Breast epithelium (tissue), 4 donors: Measurements from ENCODE around the gene BTBD17. TPM values are rescaled to one million over a fixed set of nuclear protein-coding genes. Genes with fewer than 3 reads are reported as not detected.

Experiments
- DNase-seq, 2 donors: peaks; one replicate each; pipeline ENCODE4 v3.0.0-alpha.2; 2019; ENCODE audit warnings: low spot score in 2 of 2
- H3K27ac ChIP-seq, 2 donors: fragments of 200-600 bp; sonication (generic) in 1 of 2; one replicate each; pipeline ENCODE4 v1.5.1; 2016 to 2019; ENCODE audit warnings: mild to moderate bottlenecking in 1 of 2
- H3K27me3 ChIP-seq, 2 donors: fragments of 200-600 bp; sonication (generic) in 1 of 2; one replicate each; pipeline versions ENCODE4 v1.5.1 to v1.6.0; 2017 to 2019; ENCODE audit warnings: control low read depth in 1 of 2, mild to moderate bottlenecking in 1 of 2
- H3K36me3 ChIP-seq: fragments of 200-600 bp; one replicate; pipeline ENCODE4 v1.5.1; 2019
- H3K4me1 ChIP-seq, 2 donors: fragments of 200-600 bp; sonication (generic); one replicate each; pipeline ENCODE4 v1.5.1; 2016 to 2019; ENCODE audit warnings: control low read depth in 1 of 2
- H3K4me3 ChIP-seq, 3 donors: fragments of 200-600 bp; sonication (generic); 1 replicate in 2 of 3; 2 replicates in 1 of 3; pipeline ENCODE4 v1.5.1; 2016 to 2019; ENCODE audit warnings: mild to moderate bottlenecking in 3 of 3, moderate library complexity in 2 of 3
- H3K9me3 ChIP-seq, 2 donors: fragments of 200-600 bp; sonication (generic) in 1 of 2; one replicate each; pipeline ENCODE4 v1.5.1; 2016 to 2019; ENCODE audit warnings: control low read depth in 1 of 2
- POLR2A ChIP-seq: fragments of 450-650 bp; IDR thresholded peaks from one replicate; pipeline ENCODE4 v1.6.1; 2016; ENCODE audit warnings: antibody characterized with exemption, mild to moderate bottlenecking, moderate library complexity
- POLR2AphosphoS5 ChIP-seq, 3 donors: sonication (generic); formaldehyde crosslinking; IDR thresholded peaks; one replicate each; pipeline ENCODE4 v1.6.1; 2017; ENCODE audit warnings: antibody characterized with exemption in 3 of 3
- intact Hi-C: fragments of 100-400 bp; cut with DNase I; formaldehyde crosslinking; loops from one replicate; pipeline ENCODE4 v1.15.1; 2023; ENCODE audit warnings: low total_unique reads
- total RNA-seq, 3 donors: library from RNA; depleted of rRNA; stranded (reverse); fragments of >200 nt; gene quantifications; one replicate each; pipeline ENCODE4 v1.1.0, GENCODE V29; 2016
- TF ChIP-seq, protein P1 (sequence below), 3 donors: fragments of 450-650 bp; IDR thresholded peaks; one replicate each; pipeline ENCODE4 v1.5.1; 2016 to 2017; ENCODE audit warnings: antibody characterized with exemption in 3 of 3, mild to moderate bottlenecking in 3 of 3, moderate library complexity in 3 of 3

The BTBD17 gene
- total RNA-seq, 3 donors from 2014 or later: not detected

DNA sequence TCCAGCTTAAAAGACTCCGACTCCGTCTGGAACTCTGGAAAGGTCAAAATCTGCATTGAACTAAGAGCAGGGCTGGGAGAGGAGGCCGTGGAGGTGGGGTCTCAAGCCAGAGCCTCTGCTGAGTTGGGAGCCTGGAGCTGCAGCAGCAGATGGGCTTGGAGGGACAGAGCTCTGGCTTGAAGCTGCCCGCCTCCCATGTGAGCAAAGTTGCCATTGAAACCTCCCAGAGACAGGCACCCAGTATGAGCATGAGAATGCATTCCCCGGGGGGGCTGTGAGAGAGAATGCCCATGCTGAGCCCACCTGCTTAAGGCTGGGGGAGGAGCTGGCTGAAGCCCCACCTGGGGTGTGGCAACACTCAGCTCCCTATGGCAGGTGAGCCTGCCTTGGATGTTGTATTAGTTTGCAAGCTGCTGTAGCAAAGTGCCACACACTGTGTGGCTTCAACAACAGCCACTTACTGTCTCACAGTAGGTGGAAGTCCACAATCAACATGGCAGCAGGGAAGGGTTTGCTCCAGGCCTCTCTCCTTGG lies 26.1 kb downstream of the BTBD17 start:
- Histone ChIP-seq H3K27me3 (peaks cover 0 to 41% of the 10 kb centered on the region in 2 donors), H3K4me3 (no peak overlapping the region), H3K36me3 (no peaks in the 10 kb centered on the region), H3K27ac (no peak overlapping the region), H3K4me1 (no peaks in the 10 kb centered on the region), H3K9me3 (peaks cover 0 to 15% of the 10 kb centered on the region in 2 donors)
- intact Hi-C loops: no loop called here
- DNase-seq: no peak
- TF ChIP-seq, protein P1, sequence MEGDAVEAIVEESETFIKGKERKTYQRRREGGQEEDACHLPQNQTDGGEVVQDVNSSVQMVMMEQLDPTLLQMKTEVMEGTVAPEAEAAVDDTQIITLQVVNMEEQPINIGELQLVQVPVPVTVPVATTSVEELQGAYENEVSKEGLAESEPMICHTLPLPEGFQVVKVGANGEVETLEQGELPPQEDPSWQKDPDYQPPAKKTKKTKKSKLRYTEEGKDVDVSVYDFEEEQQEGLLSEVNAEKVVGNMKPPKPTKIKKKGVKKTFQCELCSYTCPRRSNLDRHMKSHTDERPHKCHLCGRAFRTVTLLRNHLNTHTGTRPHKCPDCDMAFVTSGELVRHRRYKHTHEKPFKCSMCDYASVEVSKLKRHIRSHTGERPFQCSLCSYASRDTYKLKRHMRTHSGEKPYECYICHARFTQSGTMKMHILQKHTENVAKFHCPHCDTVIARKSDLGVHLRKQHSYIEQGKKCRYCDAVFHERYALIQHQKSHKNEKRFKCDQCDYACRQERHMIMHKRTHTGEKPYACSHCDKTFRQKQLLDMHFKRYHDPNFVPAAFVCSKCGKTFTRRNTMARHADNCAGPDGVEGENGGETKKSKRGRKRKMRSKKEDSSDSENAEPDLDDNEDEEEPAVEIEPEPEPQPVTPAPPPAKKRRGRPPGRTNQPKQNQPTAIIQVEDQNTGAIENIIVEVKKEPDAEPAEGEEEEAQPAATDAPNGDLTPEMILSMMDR (IDR thresholded peaks at IDR 0.05): no peak
- TF ChIP-seq POLR2A (no peak), POLR2AphosphoS5 (IDR thresholded peaks at IDR 0.05) (no peak)

DNA sequence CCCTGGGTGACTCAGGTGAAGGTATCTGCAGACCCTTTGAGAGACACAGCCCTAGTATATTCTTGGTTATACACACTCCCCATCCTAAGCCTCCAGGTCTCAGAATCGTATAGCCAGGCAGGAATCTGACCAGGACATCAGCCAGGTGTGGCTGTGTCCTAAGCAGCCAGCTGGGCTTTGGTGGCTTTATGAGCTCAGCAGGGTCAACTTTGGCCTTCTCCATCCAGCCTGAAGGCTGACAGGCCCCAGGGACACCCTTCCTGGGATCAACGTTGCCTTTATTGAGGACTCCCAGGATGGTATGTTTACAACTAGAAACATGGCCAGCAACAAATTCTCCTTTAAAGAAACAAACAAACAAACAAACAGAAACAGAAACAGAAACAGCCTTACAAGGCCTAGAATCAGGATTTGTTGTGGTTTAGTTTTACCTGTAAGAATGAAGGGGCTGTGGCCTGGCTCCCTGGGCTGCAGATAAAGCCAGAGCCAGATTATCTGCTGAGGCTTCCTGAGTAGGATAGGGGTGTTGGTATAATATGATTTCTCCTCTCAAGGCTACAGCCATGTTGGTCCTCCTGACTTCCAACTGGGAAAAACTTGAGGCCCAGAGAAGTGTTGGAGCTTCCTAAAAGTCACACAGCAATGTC lies 27.2 kb downstream of the BTBD17 start:
- intact Hi-C loops: no loop called here
- no peak for DNase-seq
- TF ChIP-seq, protein P1 (IDR thresholded peaks at IDR 0.05): no peak
- no peak for TF ChIP-seq POLR2AphosphoS5 (IDR thresholded peaks at IDR 0.05)
- no peak for TF ChIP-seq POLR2A
- H3K4me1 ChIP-seq: no peaks in the 10 kb centered on the region
- peaks cover 0 to 15% of the 10 kb centered on the region in 2 donors for H3K9me3 ChIP-seq
- no peak overlapping the region for H3K4me3 ChIP-seq
- H3K27me3 ChIP-seq: peaks cover 0 to 40% of the 10 kb centered on the region in 2 donors
- no peak overlapping the region for H3K27ac ChIP-seq
- H3K36me3 ChIP-seq: no peaks in the 10 kb centered on the region

DNA sequence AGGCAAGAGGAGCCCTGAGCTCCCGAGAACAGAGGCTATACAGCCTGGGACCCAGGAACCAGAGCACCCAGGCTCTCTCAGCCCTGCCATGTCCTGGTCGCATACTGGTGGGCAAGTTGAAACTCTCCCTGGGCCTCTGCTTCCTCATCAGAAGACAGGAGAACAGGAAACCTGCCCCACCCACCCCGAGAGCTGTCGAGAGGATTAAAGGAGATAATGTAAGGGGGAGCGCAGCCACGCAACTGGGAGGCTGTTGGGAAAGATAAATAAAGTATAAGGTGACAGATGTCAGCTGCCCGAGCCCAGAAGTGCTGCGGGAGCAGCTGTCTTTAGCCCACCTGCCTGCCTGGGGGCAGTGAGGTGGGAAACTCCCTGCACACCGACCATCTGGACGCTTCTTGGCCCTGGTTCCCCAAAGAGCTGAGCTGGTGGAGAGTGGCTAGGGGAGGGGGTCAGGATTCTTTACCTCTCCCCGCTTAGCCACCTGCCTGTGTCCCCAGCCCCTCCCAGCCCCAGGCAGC lies 28.8 kb downstream of the BTBD17 start:
- intact Hi-C loops: no loop called here
- Histone ChIP-seq H3K9me3 (peaks cover 0 to 15% of the 10 kb centered on the region in 2 donors), H3K36me3 (no peaks in the 10 kb centered on the region), H3K27ac (no peak overlapping the region), H3K4me3 (no peak overlapping the region), H3K27me3 (peaks cover 0 to 23% of the 10 kb centered on the region in 2 donors), H3K4me1 (no peaks in the 10 kb centered on the region)
- TF ChIP-seq POLR2AphosphoS5 (IDR thresholded peaks at IDR 0.05): no peak
- TF ChIP-seq, protein P1 (IDR thresholded peaks at IDR 0.05): no peak
- TF ChIP-seq POLR2A: no peak
- no peak for DNase-seq

DNA sequence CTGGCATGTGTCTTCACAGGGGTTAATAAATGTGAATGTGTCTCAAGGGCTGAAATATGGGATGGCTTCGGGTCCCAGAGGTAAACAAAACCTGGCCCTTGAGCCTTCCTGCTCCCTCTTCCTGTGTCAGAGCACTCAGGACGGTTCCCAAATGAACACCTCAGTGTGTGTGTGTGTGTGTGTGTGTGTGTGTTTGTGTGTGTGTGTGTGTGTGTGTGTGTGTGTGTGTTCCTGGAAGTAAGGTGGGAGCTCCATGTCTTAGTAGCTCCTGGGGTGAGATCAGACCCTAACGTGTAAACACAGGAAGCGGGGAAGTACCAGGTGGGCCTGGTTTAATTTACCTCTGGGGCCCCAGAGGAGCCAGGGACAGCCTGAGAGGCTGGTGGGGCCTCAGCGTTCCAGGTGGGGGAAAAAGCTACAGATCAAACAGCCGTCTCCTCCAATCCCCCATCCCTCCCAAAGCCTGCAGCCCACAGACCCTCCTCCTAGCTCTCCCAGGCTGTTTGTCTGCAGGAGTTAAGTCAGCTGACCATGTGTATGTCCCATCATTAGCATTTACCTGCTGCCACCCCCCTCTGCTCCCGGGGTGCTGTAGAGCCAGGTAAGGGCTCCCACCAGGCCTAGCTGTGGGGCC lies 29.5 kb downstream of the BTBD17 start:
- Histone ChIP-seq H3K27me3 (peaks cover 0 to 18% of the 10 kb centered on the region in 2 donors), H3K9me3 (peaks cover 0 to 15% of the 10 kb centered on the region in 2 donors), H3K4me1 (no peaks in the 10 kb centered on the region), H3K4me3 (no peak overlapping the region), H3K27ac (no peak overlapping the region), H3K36me3 (no peaks in the 10 kb centered on the region)
- TF ChIP-seq POLR2A (no peak), POLR2AphosphoS5 (IDR thresholded peaks at IDR 0.05) (no peak)
- TF ChIP-seq, protein P1 (IDR thresholded peaks at IDR 0.05): no peak
- intact Hi-C loops: no loop called here
- no peak for DNase-seq

DNA sequence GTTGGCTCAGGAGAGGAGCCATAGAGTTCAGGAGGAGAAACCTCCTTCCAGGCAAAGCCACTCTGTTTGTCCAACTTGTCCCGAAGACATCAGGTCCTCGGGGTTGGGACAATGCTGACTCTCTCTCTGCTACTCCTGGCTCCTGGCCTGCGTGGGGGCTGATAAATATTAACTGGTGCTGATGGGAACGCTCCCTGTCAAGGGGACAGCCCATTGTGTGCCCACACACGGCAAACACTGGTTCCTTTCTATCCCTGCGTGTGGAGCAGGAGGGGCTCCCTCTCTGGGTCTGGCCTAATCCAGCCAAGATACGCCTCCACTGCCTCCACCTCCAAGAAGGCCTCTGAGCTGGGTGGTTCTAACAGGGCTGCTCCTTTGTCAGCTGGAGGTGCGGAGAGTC lies 31.2 kb downstream of the BTBD17 start:
- H3K4me1 ChIP-seq: no peaks in the 10 kb centered on the region
- peaks cover 0 to 15% of the 10 kb centered on the region in 2 donors for H3K9me3 ChIP-seq
- peaks cover 0 to 30% of the 10 kb centered on the region in 2 donors for H3K27me3 ChIP-seq
- H3K4me3 ChIP-seq: no peak overlapping the region
- DNase-seq: no peak
- H3K27ac ChIP-seq: no peak overlapping the region
- intact Hi-C loops: no loop called here
- no peaks in the 10 kb centered on the region for H3K36me3 ChIP-seq
- TF ChIP-seq POLR2A (no peak), POLR2AphosphoS5 (IDR thresholded peaks at IDR 0.05) (no peak)
- TF ChIP-seq, protein P1 (IDR thresholded peaks at IDR 0.05): no peak
